Activated CD4-positive, CD25-positive, alpha-beta regulatory T cell treated with anti-CD3 and anti-CD28 coated beads, Interleukin-2, amount 50 U/mL, for 72 hours (primary cell): Measurements from ENCODE around the gene ZPBP2.
A peak's percentile ranks its signal among the peaks of the same experiment; 100 is the strongest.

ENCODE experiments used
- DNase-seq: peaks from one replicate; pipeline ENCODE4 v3.0.0; 2021

The ZPBP2 gene

DNA sequence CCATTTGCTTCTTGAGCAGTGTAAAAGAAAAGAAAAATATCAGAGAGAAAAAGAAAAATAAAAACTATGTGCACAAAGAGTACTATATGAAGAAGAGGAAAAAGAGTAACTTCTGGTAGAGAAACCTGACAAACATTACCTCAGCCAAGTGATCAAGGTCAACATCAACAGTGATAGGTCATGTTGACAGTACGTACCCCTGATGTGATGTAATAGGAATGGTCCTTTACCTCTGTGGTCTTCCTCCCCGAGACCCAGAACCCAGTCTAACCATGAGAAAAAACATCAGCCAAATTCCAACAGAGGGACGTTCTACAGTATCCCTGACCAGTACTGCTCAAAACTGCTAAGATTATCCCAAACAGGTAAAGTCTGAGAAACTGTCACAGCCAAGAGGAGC lies 46.0 kb downstream of the ZPBP2 start:
- no peak for DNase-seq

DNA sequence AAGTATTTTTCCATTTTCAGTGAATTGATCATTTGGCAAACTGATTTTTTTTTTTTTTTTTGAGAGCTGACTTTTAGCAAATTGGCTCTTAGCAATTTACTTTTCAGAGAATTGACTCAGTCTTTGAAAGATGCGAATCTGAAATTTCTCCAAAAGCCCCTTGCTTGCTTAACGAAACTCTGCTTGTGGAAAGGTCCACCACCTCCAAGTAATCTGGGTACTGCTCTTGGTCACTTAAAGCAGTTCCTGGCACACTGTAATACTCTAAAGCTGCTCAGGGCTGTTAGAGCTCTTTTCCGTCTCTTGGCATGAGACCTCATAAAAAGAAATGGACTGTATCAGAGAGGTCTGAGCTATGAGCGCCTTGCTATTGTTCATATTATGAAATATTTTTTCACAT lies 47.6 kb downstream of the ZPBP2 start:
- no peak for DNase-seq

DNA sequence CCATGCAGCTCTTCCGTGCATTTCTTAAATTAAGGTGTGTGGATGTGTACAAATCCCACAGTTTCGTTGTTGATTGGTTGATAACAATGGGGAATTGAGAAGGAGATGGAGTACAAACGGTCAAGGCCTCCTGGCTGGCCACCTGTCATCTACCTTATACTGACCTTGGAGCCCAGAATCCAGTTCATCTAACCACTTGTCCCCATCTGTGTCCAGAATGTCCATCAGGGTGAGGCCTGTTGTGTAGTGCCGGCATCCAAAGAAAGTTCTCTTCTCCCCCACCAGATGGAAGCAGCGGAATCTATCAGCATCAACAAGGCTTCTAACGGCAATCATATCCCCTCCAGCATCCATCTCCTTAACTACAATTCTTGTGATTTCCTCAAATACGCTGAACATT lies 48.9 kb downstream of the ZPBP2 start:
- DNase-seq, result no peak

GRCh38 chr17:39919087-39919683 lies 51.2 kb downstream of the ZPBP2 start:
- no peak for DNase-seq

GRCh38 chr17:39920218-39921210 lies 52.5 kb downstream of the ZPBP2 start:
- peak; percentile 57 for DNase-seq

DNA sequence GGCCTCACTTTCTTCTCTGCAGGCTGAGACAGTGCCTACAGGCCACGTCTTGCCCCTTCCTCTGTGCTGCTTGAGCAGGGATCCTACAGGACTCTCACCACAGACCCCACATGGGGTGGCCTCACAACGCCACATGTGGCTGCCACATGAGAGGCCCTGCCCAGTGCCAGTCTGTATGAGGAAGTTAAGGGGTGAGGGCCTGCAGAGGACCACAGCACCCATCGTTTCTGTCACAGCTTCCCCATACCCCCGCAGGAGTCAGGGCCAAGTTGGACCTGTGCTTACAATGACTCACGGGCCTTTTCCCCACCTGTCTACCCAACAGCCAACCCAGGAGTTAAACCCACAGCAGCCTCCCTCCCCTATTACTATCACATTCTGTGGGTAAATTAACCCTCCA lies 53.3 kb downstream of the ZPBP2 start:
- DNase-seq, result peak; percentile 41

DNA sequence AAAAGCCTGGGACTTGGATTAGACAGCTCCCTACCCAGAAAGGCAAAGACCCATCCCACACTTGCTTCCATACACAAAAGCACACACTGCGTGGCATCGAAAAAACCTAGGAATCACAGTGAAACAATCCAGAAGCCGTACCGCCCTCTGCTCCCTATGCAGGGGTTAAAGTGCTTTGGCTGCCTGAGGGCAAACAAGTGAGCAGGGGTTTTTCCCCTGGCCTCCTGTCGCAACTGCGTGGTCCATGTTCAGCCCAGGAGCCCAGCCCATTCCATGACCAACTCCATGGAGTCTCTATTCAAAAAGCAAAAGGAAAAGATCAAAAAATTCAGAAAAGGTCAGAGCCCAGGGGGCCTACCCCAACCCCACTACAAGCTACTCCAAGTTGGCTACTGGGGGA lies 54.0 kb downstream of the ZPBP2 start:
- no peak for DNase-seq

DNA sequence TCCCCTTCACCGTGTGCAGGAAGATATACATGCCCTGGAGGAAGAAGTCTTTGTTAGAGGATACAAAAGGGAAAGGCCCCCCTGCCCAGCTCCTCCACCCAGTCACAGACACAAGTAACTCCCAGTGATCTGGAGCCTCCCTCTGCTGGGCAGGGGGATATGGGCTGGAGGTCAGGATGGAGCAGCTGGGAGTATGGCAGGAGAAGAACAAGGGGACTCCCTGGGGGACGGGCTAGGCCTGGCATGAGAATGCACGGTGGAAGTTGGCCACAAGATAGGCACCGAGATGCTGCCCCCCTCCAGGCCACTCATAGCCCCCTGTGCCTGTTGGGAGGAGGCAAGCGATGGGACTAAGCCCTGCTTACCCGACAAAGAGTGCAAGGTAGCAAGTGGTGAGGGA lies 55.2 kb downstream of the ZPBP2 start:
- no peak for DNase-seq

GRCh38 chr17:39923836-39924690 lies 56.1 kb downstream of the ZPBP2 start:
- no peak for DNase-seq

DNA sequence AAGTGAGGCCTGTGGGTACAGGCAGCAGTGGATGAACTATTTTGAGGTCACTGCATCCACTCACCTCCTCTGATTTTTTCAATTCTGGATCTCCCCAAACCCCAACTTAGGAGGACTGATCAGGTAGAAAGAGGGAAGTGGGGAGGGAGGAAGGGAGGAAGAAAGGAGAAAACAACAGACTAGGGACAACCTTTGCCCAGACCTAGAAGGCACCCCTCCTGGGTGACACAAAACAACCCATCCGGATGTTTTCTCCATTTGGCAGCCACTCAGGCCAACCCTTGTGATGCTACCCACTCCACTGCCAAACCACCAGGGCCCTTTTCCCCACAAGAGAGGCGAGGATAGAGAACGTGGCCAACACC lies 56.7 kb downstream of the ZPBP2 start:
- DNase-seq, result no peak

DNA sequence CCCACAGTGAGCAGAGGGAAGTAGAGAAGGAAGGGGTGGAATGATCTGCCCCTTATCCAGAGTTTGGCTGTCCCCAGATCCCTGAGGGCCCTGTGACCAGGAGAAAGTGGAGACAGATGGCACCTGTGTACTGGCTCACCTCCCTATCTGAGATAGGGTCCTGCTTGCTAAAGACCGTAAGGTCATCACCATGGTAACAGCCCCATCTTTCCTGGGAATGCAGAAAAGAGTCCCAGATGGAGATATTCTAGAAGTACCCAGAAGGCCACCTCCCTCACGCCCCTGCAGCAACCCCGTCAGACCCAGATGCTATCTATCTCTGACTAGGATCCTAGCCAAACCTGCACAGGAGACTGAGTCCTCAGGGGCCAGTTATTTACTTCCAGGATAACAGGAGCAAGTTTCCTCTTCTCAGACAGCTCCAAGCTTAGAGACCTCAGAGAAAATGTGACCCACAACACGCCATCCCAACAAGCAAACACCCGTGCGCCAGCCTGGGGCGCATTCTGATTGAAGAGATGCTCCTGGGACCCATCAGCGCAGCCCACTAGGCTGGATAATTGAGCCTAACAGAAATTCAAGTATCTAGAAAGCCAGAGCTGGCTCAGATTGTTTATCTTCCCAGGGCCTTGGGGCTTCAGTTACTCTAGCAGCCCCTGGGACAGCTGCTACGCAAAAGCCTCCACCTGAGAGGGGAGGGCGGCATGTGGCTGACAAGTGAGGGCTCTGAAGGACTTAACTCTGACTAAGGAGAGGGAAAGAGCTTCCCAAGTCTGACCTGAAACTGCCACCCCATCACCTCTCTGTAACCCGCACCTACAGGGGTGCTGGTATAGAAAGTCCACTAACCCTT lies 57.5 kb downstream of the ZPBP2 start:
- DNase-seq, result no peak

- DNase-seq, result no peak
Observed at GRCh38 chr17:39926135-39926587, 58.2 kb downstream of the ZPBP2 start.

- peak; percentile 60 for DNase-seq
Observed at GRCh38 chr17:39926588-39927100, 58.6 kb downstream of the ZPBP2 start.
